ENCODE measurements around the gene MCC.
A peak's percentile ranks its signal among the peaks of the same experiment; 100 is the strongest.

Gene MCC

DNA sequence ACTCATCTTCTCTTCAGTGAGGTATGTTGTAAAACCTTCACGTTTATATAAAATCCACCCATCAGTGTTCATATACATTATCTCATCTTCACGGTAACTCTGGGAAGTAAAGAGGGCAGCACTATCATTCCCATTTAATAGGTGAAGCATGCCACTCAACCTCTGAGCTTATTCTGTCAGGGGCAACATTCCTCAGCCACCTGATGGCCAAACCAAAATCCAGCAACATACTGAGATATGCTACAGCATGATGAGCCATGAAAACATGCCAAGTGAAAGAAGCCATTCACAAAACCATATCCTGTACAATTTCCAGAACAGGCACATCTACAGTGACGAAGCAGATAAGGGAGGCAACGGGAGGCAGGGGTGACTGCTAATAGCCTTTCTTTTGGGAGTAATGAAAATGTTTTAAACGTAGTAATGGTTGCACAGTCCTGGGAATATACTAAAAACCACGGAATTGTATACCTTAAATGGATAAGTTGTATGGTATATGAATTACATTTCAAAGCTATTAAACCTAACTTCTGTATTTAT lies 220.8 kb downstream of the MCC start:
- DNase-seq = no peak

DNA sequence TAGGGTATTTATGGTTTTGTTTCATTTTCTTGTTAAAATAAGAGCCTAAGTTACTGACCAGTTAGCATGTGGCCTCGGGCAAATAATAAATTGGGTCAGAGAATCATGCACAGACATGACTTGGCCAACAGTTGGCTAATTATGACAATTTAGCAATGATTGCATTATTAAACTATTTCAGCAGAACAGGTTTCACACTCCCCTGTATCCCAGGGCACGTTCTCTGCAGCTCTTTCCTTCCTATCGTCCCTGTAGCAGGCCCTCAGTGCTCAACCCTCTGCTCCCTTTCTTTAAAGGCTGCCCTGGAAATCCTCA lies 221.4 kb downstream of the MCC start:
- no peak for DNase-seq

DNA sequence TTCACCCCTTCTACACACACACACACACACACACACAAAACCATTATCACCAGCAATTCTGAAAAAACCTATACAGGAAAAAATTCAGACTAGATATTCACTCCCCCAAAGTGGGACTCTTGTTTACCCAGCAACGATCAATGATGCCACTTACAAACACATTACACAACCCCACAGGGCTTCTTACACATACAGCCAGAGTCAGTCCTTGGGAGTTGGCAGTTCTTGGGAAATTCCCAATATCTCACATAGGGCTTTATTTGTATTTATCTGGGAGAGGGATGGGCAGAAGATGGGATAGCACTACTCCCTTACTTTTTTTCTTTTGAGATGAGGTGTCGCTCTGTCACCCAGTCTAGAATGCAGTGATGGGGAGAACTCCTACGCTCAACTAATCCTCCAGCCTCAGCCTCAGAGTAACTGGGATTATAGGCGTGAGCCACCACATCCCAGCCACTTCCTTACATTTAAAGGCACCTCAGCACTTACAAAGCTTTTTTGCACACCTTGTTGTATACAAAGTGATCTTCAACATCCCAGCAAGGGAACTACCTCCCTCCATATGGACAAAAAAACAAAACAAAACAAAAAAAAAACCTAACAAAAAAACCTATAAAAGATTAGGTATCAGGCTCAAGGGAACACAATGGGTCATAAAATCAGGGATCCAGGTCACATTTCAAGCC lies 221.9 kb downstream of the MCC start:
- DNase-seq = no peak

DNA sequence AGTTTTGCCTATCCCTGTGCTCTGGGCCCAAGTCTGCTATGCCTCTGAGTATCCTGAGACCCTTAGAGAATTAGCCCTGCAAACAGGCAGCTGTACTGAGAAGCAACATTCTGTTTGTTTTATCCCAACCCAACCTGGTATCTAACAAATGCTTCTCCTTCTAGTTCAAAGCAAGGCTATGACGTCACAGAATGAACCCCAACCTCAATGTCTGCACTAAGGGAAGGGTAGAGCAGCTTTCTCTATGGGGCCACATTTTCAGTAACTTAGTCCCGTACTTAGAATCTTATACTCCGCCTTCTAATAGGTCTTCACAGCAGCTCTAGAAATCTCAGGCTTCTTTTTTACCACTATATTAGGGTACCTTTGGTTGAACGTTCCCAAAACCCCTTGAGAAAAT lies 223.1 kb downstream of the MCC start:
- no peak for DNase-seq

DNA sequence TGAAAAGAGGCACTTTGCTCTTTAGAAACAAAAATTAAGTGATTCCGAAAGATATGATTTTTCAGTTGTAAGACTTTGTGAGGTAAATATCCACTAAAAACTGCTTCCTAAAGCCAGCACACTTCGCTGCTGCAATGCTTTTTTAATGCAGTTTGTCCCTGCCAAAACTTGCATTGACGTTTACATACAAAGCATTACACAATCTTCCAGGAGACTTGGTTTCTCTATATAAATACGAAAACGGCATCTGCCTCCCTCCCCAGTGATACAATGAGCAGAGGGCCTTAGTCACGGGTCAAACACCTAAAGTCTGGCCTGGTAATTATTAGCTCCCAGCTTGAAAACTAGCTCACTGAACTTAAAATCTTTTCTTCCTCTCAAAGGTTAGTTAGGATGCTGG lies 224.2 kb downstream of the MCC start:
- DNase-seq = no peak

DNA sequence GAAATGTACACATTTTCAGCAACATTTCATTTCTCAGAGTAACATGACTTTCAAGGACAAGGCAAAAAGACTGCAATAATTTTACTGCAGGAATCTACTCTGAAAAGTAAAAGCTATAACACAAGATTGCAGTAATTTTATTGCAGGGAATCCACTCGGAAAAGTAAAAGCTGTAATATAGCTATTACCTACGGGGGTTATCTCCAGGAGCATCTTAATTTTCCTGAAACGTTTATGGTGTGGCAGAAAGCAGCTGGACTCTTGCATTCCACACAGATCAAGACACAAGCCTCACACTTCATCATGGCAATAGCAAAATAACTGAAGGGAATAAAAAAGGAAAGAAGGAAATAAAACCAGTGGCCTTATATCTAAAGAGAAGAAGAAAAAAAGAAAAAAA lies 224.7 kb downstream of the MCC start:
- no peak for DNase-seq

DNA sequence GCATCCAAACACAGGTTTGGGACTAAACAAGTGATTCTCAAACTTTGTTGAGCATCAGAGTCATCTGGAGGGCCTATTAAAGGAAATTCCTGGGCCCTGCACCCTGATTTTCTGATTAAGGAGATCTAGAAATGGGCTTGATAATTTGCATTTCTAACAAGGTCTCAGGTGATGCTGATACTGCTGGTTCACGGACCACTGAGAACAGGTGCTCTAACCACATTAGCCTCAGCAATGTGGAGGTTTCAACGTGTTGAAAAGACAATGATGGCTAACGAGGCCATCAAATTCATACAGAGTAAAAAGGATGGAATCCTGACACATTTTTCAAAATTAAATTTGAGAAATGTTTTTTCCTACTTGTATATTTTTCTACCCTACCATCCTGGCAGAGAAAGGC lies 225.6 kb downstream of the MCC start:
- no peak for DNase-seq

DNA sequence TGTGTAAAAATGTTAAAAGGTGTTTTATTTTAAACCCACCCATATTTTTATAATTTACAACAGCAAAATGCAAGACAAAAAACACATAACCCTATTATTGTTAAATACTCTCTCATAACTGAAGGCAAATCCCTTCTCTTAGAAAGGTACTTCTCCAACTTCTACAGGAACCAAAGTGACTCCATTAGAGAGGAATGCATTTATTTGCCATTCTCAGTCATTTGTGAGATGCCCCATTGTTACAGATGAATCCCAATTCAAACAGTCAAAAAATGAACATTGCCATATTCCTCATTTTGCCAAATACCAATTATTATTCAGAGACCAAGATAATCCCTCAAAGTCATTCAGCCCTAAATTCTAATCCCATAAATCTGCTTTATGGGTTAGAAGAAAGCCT lies 229.2 kb downstream of the MCC start:
- DNase-seq = no peak

DNA sequence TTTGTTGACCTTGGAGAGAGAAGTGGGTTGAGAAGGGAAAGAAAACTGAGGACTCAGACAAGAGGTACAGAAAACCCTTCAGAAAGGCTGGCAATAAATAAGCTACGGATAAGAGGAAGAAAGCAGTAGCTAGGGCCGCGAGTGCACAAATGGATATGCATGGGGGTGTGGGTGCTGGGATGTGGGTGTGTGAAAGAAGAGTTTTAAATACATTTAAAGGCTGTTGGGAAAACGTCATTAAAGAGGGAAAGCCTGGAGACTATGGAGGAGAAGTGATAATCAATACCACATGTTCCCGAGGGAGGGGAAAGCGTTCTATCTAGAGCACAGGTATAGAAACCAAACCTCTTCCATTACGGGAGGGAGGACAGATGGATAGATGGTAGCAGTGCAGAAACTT lies 230.7 kb downstream of the MCC start:
- DNase-seq = no peak

DNA sequence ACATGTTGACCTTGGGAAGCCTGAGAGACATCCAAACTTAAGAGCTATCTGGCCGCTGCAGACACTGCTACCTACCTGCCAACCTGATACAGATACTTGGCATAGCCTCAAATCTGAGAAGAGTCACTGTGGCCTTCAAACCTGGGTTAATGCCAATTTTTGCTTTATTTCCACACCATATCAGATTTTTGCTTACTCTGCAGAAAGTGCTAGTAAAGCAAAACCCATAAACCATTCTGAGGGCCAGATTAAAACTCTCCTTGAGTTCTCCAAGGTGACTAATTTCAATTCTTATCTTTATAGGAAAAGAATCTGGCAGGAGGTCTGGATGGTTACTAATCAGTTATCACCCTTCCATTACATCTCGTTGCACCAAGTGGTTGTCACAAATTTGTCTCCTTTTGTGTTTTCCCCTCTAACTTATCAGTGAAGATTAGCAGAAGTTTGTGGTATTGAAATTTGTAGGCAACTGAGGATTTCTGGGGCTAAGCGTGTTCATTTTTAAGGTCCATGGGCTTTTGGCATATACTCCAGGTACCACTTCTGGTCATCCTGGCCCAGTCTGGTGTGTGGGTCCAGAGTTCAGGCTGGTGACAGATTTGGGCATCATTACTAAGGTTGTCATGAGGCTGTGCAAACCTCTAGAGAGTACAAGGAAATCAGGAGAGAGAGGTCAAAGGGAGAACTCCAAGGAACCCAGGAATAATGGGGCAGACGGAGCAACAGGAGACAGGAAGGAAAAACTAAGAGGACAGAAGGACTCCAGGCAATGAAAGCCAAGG lies 231.4 kb downstream of the MCC start:
- DNase-seq = peak; percentile 7

DNA sequence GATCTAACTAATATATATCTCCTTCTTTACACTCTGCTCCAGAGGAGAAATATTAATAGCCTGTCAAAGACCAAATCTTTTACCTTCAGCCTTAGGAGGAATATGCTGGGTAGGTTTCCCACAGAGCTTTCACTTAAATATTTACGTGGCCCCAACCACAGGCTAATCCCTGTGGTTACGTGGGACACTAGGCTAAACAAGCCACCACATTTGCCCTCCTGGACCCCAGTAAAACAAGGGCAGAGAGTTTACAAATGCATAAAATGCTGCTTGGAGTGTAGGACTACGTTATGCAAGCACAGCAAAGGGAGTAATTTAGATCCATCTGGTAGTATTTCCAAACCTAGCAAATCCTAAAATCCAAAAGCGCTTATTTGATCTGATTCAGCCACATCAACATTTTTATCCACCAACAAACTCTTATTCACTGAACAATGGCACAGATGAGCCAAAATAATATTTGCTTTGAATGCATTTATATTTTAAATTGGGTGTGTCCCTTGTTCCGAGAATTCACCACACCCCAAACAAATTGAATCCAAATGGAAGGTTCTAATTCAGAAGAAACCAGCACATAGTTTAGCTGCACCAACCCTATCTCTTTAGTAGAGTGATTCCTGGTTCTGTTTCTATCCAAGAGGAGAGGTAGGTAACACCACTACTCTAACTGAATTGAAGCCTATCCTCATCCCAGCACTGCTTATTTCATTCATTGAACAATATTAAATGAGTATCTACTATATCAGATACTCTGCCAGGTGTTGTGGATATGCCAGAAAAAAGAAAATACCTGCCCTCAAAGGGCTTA lies 232.5 kb downstream of the MCC start:
- no peak for DNase-seq

DNA sequence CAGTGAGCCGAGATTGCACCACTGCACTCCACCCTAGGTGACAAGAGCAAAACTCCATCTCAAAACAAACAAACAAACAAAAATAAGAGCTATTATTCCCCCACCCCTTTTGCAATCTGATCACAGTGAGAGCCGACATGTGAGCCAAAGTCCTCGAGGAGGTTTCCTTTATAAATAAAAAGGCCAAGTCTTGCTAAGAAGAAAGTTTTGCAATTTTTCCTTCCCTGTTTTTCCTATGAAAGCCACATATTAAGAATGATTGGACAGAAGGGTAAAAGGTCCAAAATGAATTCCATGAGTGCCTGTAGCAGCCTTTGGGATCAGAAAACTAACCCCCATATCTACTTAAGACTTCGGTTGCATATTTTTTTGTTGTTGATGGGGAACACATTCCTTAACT lies 233.1 kb downstream of the MCC start:
- no peak for DNase-seq

DNA sequence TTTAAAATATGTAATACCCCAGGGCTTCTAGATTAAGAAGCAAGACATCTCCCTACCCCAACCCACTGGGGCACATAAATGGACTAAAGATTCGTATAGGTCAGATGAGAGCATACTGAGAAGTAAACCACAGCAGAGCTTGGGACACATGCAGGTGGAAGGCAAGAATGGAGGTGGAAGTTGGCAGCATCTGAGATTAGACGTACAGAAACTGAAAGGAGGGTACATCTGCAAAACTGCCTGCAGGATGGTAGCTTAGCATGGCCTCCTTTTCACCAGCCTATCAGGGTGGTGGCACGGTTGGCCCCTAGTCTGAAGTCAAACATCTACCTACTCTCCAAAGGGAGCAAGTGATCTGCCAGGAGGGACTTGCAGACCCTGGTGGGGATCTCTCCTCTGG lies 235.2 kb downstream of the MCC start:
- DNase-seq = no peak

DNA sequence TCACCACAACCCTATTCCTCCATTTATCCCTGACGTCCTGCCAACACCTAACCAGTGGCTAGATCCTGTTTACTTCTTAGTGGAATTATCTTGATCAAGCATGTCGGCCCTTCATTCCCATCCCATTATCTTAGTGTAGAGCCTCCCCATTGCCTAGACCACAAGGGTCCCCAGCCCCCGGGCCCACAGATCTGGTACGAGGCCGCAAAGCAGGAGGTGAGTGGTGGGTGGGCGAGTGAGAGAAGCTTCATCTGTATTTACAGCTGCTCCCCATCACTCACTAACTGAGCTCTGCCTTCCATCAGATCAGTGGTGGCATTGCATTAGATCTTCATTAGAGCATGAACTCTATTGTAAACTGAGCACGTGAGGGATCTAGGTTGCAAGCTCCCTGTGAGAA lies 236.2 kb downstream of the MCC start:
- no peak for DNase-seq

DNA sequence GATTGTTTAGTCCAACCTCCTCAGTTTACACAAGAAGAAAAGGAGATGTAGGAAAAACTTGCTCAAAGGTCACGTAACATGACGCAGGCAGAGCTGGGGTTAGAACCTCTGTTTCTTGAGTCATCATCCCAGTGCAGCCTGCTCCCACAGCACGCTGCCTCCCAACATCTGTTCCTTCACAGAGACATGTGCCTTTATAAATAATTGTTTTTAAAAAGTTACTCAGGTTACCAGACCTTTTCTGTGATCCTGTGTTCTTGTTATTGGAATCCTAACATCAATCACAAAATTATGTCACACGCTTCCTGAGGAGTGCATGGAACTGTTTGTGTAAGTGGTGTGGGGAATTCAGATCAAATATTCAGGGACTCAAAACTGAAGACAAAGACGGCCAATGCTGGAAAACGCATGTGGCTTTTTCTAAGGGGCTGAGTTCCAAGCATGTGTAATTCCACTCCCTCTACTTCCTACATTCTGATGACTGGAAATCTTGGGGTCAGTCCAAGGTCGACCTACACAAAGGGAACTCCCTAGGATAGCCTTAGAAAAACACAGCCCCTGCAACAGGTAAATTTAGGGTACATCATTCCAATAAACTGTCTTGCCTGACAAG lies 237.8 kb downstream of the MCC start:
- no peak for DNase-seq

DNA sequence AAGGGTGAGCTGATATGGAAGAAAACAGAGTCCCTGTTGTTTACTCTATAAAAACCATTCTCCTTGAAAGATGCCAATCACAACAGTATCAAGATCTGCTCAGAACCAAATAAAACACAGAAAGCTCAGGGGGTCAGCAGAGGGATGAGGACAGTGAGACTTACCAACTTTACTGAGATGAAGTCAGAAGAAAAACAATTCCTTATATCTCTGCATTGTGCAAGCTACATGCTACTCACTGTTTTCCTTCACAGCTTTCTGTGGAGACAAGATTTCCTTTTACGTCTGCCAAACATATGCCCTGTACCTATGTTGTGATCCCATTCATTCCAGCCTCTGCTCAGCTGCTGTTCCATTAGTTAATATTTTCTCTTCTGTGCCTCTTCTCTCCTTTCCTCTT lies 239.0 kb downstream of the MCC start:
- no peak for DNase-seq

DNA sequence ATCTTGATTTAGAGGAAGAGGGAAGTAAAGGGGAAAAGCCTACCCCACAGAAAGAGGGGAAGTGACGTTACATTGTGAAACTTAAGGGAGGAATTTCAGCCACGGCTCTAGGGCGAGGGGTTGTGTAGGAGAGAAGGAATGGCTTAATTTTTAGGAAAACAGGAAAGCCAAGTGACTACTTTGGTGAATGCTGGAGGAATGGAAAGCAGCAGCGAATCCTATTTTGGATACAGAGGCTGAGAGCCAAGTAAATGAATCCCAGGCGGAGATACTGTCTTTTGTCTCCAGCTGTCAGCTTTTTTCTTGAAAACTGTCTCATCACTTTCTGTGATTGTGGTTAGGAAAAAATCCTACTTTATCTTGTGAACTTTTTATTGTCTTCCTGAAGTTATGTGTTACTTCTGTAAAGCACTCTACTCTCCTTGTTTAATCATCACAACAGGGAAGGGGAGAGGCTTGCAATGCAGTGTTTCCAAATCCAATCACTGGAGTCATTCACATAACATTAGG lies 241.8 kb downstream of the MCC start:
- DNase-seq = no peak

DNA sequence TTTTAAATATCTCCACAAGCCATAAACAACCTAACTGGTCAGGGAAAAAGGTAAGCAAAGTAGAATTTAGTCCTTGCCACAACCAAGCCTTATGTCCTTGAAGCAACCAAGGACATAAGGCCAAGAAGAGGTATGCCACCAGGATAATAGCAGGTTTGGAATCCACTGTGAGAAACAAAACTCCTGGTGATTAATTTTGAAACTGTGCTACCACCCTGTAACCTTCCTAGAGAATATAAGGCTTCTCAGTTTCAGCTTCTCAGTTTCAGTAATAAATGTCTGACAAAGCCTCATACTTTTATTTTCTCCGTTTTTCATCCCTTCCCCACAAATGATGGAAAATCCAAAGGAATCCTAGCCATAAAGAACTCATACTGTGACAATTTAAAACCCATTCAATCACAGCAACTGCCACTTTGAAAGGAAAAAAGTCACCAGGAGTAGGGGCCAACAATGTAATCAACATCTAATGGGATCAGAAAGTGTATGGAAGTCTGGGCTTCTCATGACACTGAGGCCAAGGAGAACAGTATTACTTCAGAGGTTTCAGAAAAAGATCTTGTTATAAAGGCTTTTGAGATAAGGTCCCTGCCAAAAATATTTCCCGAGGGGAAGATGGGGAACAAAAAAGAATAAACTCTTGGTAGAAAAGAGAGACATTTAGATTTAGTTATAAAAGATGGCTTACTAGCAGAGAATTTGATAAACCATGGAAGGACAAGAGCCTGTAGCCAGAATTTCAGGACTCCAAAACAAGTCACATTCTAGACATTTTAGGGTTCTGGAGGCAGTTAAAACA lies 242.6 kb downstream of the MCC start:
- no peak for DNase-seq

DNA sequence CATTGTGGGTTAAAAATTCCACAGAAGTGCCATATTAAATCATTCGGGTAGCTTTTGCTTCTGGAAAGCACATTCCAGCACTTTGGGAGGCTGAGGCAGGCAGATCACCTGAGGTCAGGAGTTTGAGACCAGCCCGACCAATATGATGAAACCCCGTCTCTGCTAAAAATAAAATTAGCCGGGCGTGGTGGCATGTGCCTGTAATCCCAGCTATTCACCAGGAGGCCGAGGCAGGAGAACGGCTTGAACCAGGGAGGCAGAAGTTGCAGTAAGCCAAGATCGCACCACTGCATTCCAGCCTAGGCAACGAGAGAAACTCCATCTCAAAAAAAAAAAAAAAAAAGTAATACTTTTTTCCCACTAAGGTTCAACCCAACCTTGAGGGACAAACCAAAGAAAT lies 243.3 kb downstream of the MCC start:
- DNase-seq = no peak

DNA sequence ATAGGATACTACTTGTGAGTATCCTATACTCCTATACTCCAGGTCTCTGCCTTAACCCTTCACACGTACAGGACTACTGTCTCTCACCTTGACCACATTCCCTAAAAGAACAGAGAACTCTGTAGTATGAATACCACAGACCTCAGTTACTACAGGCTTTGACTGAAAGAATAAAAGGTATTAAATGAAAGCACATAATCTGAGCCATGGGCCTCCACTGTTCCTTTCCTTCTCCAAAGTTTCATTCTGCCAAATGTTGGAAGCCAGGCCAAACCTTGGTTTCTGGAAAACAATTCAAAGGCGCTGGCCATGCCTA lies 244.9 kb downstream of the MCC start:
- no peak for DNase-seq

DNA sequence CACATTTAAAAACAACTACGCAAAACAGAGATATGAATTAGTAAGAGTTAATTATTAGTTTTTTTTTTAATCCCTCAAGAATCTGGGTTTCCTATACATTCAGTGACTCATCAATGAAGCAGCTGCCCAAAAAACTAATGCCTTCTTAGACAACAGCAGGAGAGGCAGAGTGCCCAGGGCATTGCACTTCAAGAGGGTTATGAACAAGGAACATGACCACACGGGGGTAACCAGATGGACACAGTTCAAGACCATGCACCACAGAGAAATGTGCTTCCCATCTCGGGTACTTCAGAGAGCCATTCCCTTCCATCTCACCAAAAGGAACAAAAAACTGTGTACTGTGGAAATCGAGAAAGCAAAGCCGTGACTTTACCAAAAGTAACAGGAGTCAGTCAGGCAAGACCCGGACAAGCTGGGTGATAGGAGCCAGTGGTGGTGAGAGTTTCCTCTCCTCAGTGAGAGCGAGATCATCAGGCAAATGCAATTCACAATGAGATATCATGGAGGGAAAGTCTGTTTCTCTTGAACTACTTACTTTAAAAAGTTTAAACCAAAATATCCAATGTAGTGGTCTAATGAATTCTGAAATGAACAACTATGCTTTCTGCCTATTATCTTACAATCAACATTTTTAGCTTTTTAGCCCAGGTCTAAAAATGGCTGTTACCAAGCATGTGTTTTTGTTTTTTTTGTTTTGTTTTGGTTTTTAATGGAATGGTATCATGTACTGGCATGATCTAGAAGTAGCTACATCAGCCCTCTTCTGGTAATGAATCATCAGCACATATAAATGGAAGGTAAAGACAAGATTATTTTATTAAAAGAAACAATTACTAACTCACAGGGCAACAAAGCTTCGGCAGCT lies 245.5 kb downstream of the MCC start:
- no peak for DNase-seq
